IMR-90 (cell line): ENCODE results near the gene SH3BGRL. TPM values are rescaled to one million over a fixed set of nuclear protein-coding genes. Genes with fewer than 3 reads are reported as not detected.

Source experiments
- ATAC-seq: fragments of 200-7000 bp; cut with Tn5 transposase; 2 replicates; pipeline ENCODE4 v1.9.1; 2020; ENCODE audit warnings: low read depth, mild to moderate bottlenecking, moderate library complexity
- BruUV-seq: library from RNA; stranded (reverse); fragments of 400-500 nt; replicated peaks from 2 replicates; lab custom pipeline; 2021; lab: Mats Ljungman, UMichigan
- CTCF ChIA-PET: fragments of 300-600 bp; formaldehyde crosslinking; extraction: SDS; loops from one replicate; lab custom pipeline; 2021; ENCODE audit warnings: antibody characterized with exemption; lab: Yijun Ruan, JAX
- POLR2A ChIA-PET: fragments of 300-600 bp; sonication (Branson Sonifier 250); formaldehyde crosslinking; loops from one replicate; lab custom pipeline; 2022; ENCODE audit warnings: antibody characterized with exemption; ENCODE audit not compliant: unreplicated experiment; lab: Charles Lee
- DNase-seq: peaks from one replicate; pipeline ENCODE4 v3.0.0; 2013
- H2AFZ ChIP-seq: replicated peaks from 2 replicates; pipeline ENCODE3; 2013; ENCODE audit warnings: low read length, mild to moderate bottlenecking; ENCODE audit not compliant: poor library complexity
- H2AK5ac ChIP-seq: 2 replicates; pipeline ENCODE4 v1.6.1; 2013; ENCODE audit warnings: low read depth, low read length, inconsistent platforms
- H2AK9ac ChIP-seq: replicated peaks from 2 replicates; pipeline ENCODE3; 2013; ENCODE audit warnings: mild to moderate bottlenecking, low read depth, low read length, moderate library complexity; ENCODE audit not compliant: poor library complexity
- H2BK120ac ChIP-seq: 2 replicates; pipeline ENCODE4 v1.6.1; 2013; ENCODE audit warnings: low read depth, low read length, inconsistent platforms
- H2BK15ac ChIP-seq: 3 replicates; pipeline ENCODE4 v1.6.1; 2013; ENCODE audit warnings: low read depth, low read length, inconsistent platforms
- H2BK20ac ChIP-seq: 2 replicates; pipeline ENCODE4 v1.6.1; 2013; ENCODE audit warnings: low read depth, mild to moderate bottlenecking, inconsistent platforms, low read length, moderate library complexity
- H2BK5ac ChIP-seq: 2 replicates; pipeline ENCODE4 v1.6.1; 2013; ENCODE audit warnings: mild to moderate bottlenecking, low read depth, low read length, inconsistent platforms; ENCODE audit not compliant: poor library complexity, severe bottlenecking
- H3K14ac ChIP-seq: replicated peaks from 2 replicates; pipeline ENCODE4 v1.6.1; 2013; ENCODE audit warnings: low read depth, low read length, inconsistent platforms
- H3K18ac ChIP-seq: 2 replicates; pipeline ENCODE4 v1.6.1; 2013; ENCODE audit warnings: low read depth, low read length, control low read depth
- H3K23ac ChIP-seq: 2 replicates; pipeline ENCODE4 v1.6.1; 2013; ENCODE audit warnings: low read depth, low read length, inconsistent platforms
- H3K27ac ChIP-seq: 2 replicates; pipeline ENCODE4 v1.5.1; 2013; ENCODE audit warnings: mild to moderate bottlenecking, control low read depth, low read length; ENCODE audit not compliant: insufficient read depth
- H3K27me3 ChIP-seq: 2 replicates; pipeline ENCODE4 v1.6.1; 2013; ENCODE audit warnings: low read length; ENCODE audit not compliant: control insufficient read depth, insufficient read depth
- H3K36me3 ChIP-seq: 2 replicates; pipeline ENCODE4 v1.6.1; 2013; ENCODE audit warnings: low read length, mixed read lengths; ENCODE audit not compliant: control insufficient read depth, insufficient read depth
- H3K4ac ChIP-seq: 2 replicates; pipeline ENCODE4 v1.6.1; 2013; ENCODE audit warnings: low read depth, low read length, inconsistent platforms
- H3K4me1 ChIP-seq: 2 replicates; pipeline ENCODE4 v1.6.1; 2013; ENCODE audit warnings: low read length, mixed read lengths; ENCODE audit not compliant: control insufficient read depth, insufficient read depth
- H3K4me2 ChIP-seq: 2 replicates; pipeline ENCODE4 v1.6.1; 2013; ENCODE audit warnings: low read depth, mild to moderate bottlenecking, control low read depth, low read length, moderate library complexity
- H3K4me3 ChIP-seq: 2 replicates; pipeline ENCODE4 v1.5.1; 2013; ENCODE audit warnings: low read depth, mild to moderate bottlenecking, control low read depth, low read length, moderate library complexity; ENCODE audit not compliant: insufficient read depth
- H3K56ac ChIP-seq: 2 replicates; pipeline ENCODE4 v1.6.1; 2013; ENCODE audit warnings: low read length, inconsistent platforms; ENCODE audit not compliant: insufficient read depth; ENCODE audit errors: extremely low read depth
- H3K79me1 ChIP-seq, 2 experiments: 2 replicates each; pipeline ENCODE4 v1.6.1; 2013; ENCODE audit warnings: low read length in 2 of 2, inconsistent platforms in 1 of 2, low read depth in 1 of 2
- H3K9ac ChIP-seq: 2 replicates; pipeline ENCODE4 v1.6.1; 2013; ENCODE audit warnings: low read depth, low read length, control low read depth
- H3K9me1 ChIP-seq: 2 replicates; pipeline ENCODE4 v1.6.1; 2013; ENCODE audit warnings: low read length, inconsistent platforms; ENCODE audit not compliant: insufficient read depth
- H3K9me3 ChIP-seq: 2 replicates; pipeline ENCODE4 v1.6.1; 2013; ENCODE audit warnings: low read length; ENCODE audit not compliant: control insufficient read depth, insufficient read depth
- H4K20me1 ChIP-seq: 2 replicates; pipeline ENCODE4 v1.6.1; 2013; ENCODE audit warnings: low read length, inconsistent platforms; ENCODE audit not compliant: insufficient read depth
- H4K5ac ChIP-seq: 2 replicates; pipeline ENCODE4 v1.6.1; 2013; ENCODE audit warnings: mild to moderate bottlenecking, low read depth, low read length, control low read depth
- H4K8ac ChIP-seq, 2 experiments: 2 replicates each; pipeline ENCODE4 v1.6.1; 2013; ENCODE audit warnings: low read depth in 2 of 2, low read length in 2 of 2, control low read depth in 1 of 2, inconsistent platforms in 1 of 2
- H4K91ac ChIP-seq: 2 replicates; pipeline ENCODE4 v1.6.1; 2013; ENCODE audit warnings: low read depth, low read length, inconsistent platforms; ENCODE audit not compliant: insufficient read depth
- POLR2A ChIP-seq: IDR thresholded peaks from 2 replicates; pipeline ENCODE4 v1.6.1; 2012; ENCODE audit warnings: mild to moderate bottlenecking, low read depth, low read length
- WGBS, 2 experiments: methylation state at CpG; one replicate each; pipeline versions ENCODE4 v1.1.5 to v1.1.7; 2013; ENCODE audit warnings: missing lambda C conversion rate in 2 of 2; ENCODE audit not compliant: insufficient read length in 1 of 2; ENCODE audit errors: extremely low coverage in 2 of 2; 5-methylcytosine and 5-hydroxymethylcytosine counted together
- dilution Hi-C: fragments of 300-500 bp; cut with HindIII; formaldehyde crosslinking; loops from one replicate; pipeline ENCODE4 v1.14.3; 2018; ENCODE audit warnings: low sequenced_read_pairs; ENCODE audit not compliant: unreplicated experiment
- in situ Hi-C: fragments of 300-500 bp; cut with MboI; formaldehyde crosslinking; loops from 3 replicates; pipeline ENCODE4 v1.14.3; 2019; ENCODE audit warnings: low sequenced_read_pairs, inconsistent platforms, mixed read lengths
- intact Hi-C: fragments of 100-400 bp; cut with micrococcal nuclease; formaldehyde crosslinking; loops from 2 replicates; pipeline ENCODE4 v1.10.0; 2022
- polyA plus RNA-seq, 3 experiments: library from polyadenylated mRNA; depleted of rRNA; stranded (reverse); fragments of >200 nt; gene quantifications; 2 replicates each; pipeline ENCODE4 v1.2.3, GENCODE V29; 2012; ENCODE audit warnings: low replicate concordance in 1 of 3
- total RNA-seq: library from RNA; depleted of rRNA; stranded (reverse); fragments of >200 nt; gene quantifications from 2 replicates; pipeline ENCODE4 v1.2.3, GENCODE V29; 2012

The SH3BGRL gene
- total and polyA plus RNA-seq, 2 of the 4 experiments (the other 2 are of a cell fraction): 50.7 to 110 TPM

DNA sequence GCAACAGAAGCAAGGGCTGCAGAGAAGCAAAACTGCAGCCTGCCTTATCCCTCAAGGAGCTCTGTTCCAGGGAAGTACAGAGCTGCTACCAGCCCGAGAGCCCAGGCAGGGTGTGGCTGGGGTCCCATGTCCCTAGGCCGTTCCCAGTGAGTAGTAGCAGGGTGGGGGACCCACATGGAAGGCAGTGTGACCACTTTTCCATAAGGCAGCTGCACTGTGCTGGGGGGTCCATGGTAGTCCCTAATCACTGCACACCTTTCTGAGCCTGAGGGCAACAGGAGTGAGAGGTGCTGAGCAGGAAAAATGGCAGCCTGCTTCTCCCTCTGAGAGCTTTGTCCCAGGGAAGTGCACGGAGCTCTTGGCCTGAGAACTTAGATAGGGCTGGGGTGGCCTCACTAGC lies 135.9 kb downstream of the SH3BGRL start:
- no peak overlapping the region for H3K9ac ChIP-seq
- H3K4me3 ChIP-seq: no peak overlapping the region
- ATAC-seq (no peak), DNase-seq (no peak)
- no peak overlapping the region for H3K27ac ChIP-seq
- no peak overlapping the region for H3K23ac ChIP-seq
- H3K56ac ChIP-seq: no peak overlapping the region
- no peaks in the 10 kb centered on the region; the same call in 1 of the 2 replicates for H3K9me1 ChIP-seq
- H3K14ac ChIP-seq: no peak overlapping the region
- no peaks in the 10 kb centered on the region for H4K20me1 ChIP-seq
- H4K8ac ChIP-seq: no peak overlapping the region
- H2AK9ac ChIP-seq: no peak overlapping the region
- no peak for TF ChIP-seq POLR2A
- in situ Hi-C loops (no loop called here), intact Hi-C loops (no loop called here), dilution Hi-C loops (no loop called here)
- no peaks in the 10 kb centered on the region for H3K36me3 ChIP-seq
- H3K4ac ChIP-seq: no peak overlapping the region
- POLR2A ChIA-PET: no interaction called here
- H3K4me2 ChIP-seq: no peak overlapping the region
- H2AFZ ChIP-seq: no peak overlapping the region
- no peaks in the 10 kb centered on the region for H3K9me3 ChIP-seq
- no peak overlapping the region for H4K91ac ChIP-seq
- no peaks in the 10 kb centered on the region for H3K79me1 ChIP-seq
- H4K5ac ChIP-seq: no peak overlapping the region
- no peak overlapping the region for H2BK120ac ChIP-seq
- WGBS, 2 experiments: 60% methylated on average over 1 of the region's 3 CpGs; no CpG with 5 or more reads in 1 of the 2 experiments
- H2BK15ac ChIP-seq: no peak overlapping the region
- CTCF ChIA-PET: no interaction called here
- no peak overlapping the region for H2AK5ac ChIP-seq
- no peaks in the 10 kb centered on the region for H3K27me3 ChIP-seq
- no TSS peak for BruUV-seq
- H3K18ac ChIP-seq: no peak overlapping the region
- H3K4me1 ChIP-seq: peaks cover 6% of the 10 kb centered on the region
- H2BK5ac ChIP-seq: no peak overlapping the region
- no peak overlapping the region for H2BK20ac ChIP-seq
